CD4-positive, alpha-beta T cell treated with Interleukin-10 for 1 hour (primary cell): ENCODE measurements around the gene WDR6.

Experiments used
- DNase-seq: peaks from one replicate; pipeline ENCODE4 v3.0.0-alpha.2; 2020

Gene WDR6

GRCh38 chr3:49028673-49029562 is 21.7 kb downstream of the WDR6 start, which contains the start of gene IMPDH2:
Gene IMPDH2 (minus strand): TSS chr3:49029398. CDS start chr3:49029350, 48 bp downstream.
- DNase-seq: peak; percentile 96

- no peak for DNase-seq
These were observed 22.3 kb downstream of the WDR6 start for GRCh38 chr3:49029563-49029884.

- no peak for DNase-seq
These were observed 23.1 kb downstream of the WDR6 start for GRCh38 chr3:49030321-49030720.

GRCh38 chr3:49032646-49033304 is 25.6 kb downstream of the WDR6 start:
- DNase-seq: no peak

GRCh38 chr3:49034650-49035049 is 27.5 kb downstream of the WDR6 start:
- DNase-seq: no peak

- no peak for DNase-seq
These were observed 28.1 kb downstream of the WDR6 start for GRCh38 chr3:49035281-49035680.

- no peak for DNase-seq
These were observed 46.4 kb downstream of the WDR6 start for GRCh38 chr3:49053543-49053942.

- DNase-seq: no peak
These were observed 47.2 kb downstream of the WDR6 start for GRCh38 chr3:49054344-49054862.

- no peak for DNase-seq
These were observed 50.1 kb downstream of the WDR6 start for GRCh38 chr3:49057268-49057667.

- DNase-seq: no peak
These were observed 50.8 kb downstream of the WDR6 start for GRCh38 chr3:49058011-49058410.
